Esophagus muscularis mucosa (tissue), 3 donors: ENCODE results near the gene CHAD.

Experiments used
- CTCF ChIP-seq, 3 experiments: fragments of 200-600 bp in 2 of 3; fragments of 450-650 bp in 1 of 3; sonication (generic) in 2 of 3; IDR thresholded peaks; one replicate each; pipeline ENCODE4 v1.5.1; 2017 to 2019; ENCODE audit warnings: antibody characterized with exemption in 3 of 3, mild to moderate bottlenecking in 2 of 3, moderate library complexity in 1 of 3
- POLR2A ChIP-seq: fragments of 450-650 bp; IDR thresholded peaks from one replicate; pipeline ENCODE4 v1.6.1; 2017; ENCODE audit warnings: antibody characterized with exemption, moderate library complexity, mild to moderate bottlenecking, low read depth
- POLR2AphosphoS5 ChIP-seq, 2 donors: sonication (generic); formaldehyde crosslinking; IDR thresholded peaks; one replicate each; pipeline ENCODE4 v1.6.1; 2017; ENCODE audit warnings: antibody characterized with exemption in 2 of 2

GRCh38 chr17:50505591-50506130 is 37.0 kb upstream of the CHAD start:
- TF ChIP-seq POLR2A: no peak
- no peak for TF ChIP-seq CTCF (IDR thresholded peaks at IDR 0.05)
- TF ChIP-seq POLR2AphosphoS5 (IDR thresholded peaks at IDR 0.05): no peak
